SK-N-SH treated with all-trans-retinoic acid at 6 μM for 48 hours (cell line): ENCODE measurements around the gene CAMKK2.

Experiments used
- ATAC-seq: fragments of 200-7000 bp; cut with Tn5 transposase; 3 replicates; pipeline ENCODE4 v1.9.1; 2020; ENCODE audit warnings: mild to moderate bottlenecking, moderate library complexity
- ARNTL ChIP-seq: fragments of 450-650 bp; formaldehyde crosslinking; IDR thresholded peaks from 2 replicates; pipeline ENCODE4 v1.5.0; 2020; ENCODE audit warnings: low read depth, mild to moderate bottlenecking, moderate library complexity, borderline replicate concordance
- BACH2 ChIP-seq: fragments of 250-450 bp; sonication (Bioruptor Pico); IDR thresholded peaks from 2 replicates; pipeline ENCODE4 v1.9.0; 2021; ENCODE audit warnings: mild to moderate bottlenecking, borderline replicate concordance
- CSDC2 ChIP-seq: fragments of 250-450 bp; sonication (Bioruptor Pico); IDR thresholded peaks from 2 replicates; pipeline ENCODE4 v1.5.0; 2020; ENCODE audit warnings: mild to moderate bottlenecking, moderate library complexity
- ESRRG ChIP-seq: fragments of 250-450 bp; sonication (Bioruptor Pico); IDR thresholded peaks from 2 replicates; pipeline ENCODE4 v1.6.1; 2021; ENCODE audit warnings: mild to moderate bottlenecking
- GLIS3 ChIP-seq: fragments of 250-450 bp; sonication (Bioruptor Pico); IDR thresholded peaks from 2 replicates; pipeline ENCODE4 v1.5.0; 2020; ENCODE audit warnings: mild to moderate bottlenecking, moderate library complexity
- ISL1 ChIP-seq: fragments of 250-450 bp; sonication (Bioruptor Pico); IDR thresholded peaks from 2 replicates; pipeline ENCODE4 v2.1.2; 2022; ENCODE audit warnings: mild to moderate bottlenecking, moderate library complexity
- OSR1 ChIP-seq: fragments of 250-450 bp; sonication (Bioruptor Pico); IDR thresholded peaks from 2 replicates; pipeline ENCODE4 v1.8.0; 2022; ENCODE audit warnings: moderate library complexity, mild to moderate bottlenecking, inconsistent platforms
- RARB ChIP-seq: fragments of 250-450 bp; sonication (Bioruptor Pico); IDR thresholded peaks from 2 replicates; pipeline ENCODE4 v1.8.0; 2021; ENCODE audit warnings: mild to moderate bottlenecking, moderate library complexity
- SNAI2 ChIP-seq: fragments of 250-450 bp; sonication (Bioruptor Pico); IDR thresholded peaks from 2 replicates; pipeline ENCODE4 v1.5.0; 2020; ENCODE audit warnings: mild to moderate bottlenecking, moderate library complexity
- TCF4 ChIP-seq: fragments of 250-450 bp; sonication (Bioruptor Pico); IDR thresholded peaks from 2 replicates; pipeline ENCODE4 v1.8.0; 2021; ENCODE audit warnings: mild to moderate bottlenecking, moderate library complexity, borderline replicate concordance
- TOX ChIP-seq: fragments of 250-450 bp; sonication (Bioruptor Pico); IDR thresholded peaks from 2 replicates; pipeline ENCODE4 v1.8.0; 2021; ENCODE audit warnings: mild to moderate bottlenecking, moderate library complexity, borderline replicate concordance
- ZC3H10 ChIP-seq: fragments of 250-450 bp; sonication (Bioruptor Pico); IDR thresholded peaks from 2 replicates; pipeline ENCODE4 v1.5.1; 2021; ENCODE audit warnings: mild to moderate bottlenecking, moderate library complexity
- ZFP3 ChIP-seq: fragments of 250-450 bp; sonication (Bioruptor Pico); IDR thresholded peaks from 2 replicates; pipeline ENCODE4 v1.5.0; 2020; ENCODE audit warnings: mild to moderate bottlenecking, moderate library complexity
- ZFP30 ChIP-seq: fragments of 450-650 bp; formaldehyde crosslinking; IDR thresholded peaks from 2 replicates; pipeline ENCODE4 v1.5.0; 2022; ENCODE audit warnings: mild to moderate bottlenecking, moderate library complexity
- ZNF565 ChIP-seq: fragments of 450-650 bp; formaldehyde crosslinking; conservative IDR thresholded peaks from 2 replicates; pipeline ENCODE4 v1.5.0; 2020; ENCODE audit warnings: low read depth, mild to moderate bottlenecking, moderate library complexity
- ZNF70 ChIP-seq: fragments of 450-650 bp; formaldehyde crosslinking; IDR thresholded peaks from 2 replicates; pipeline ENCODE4 v1.5.0; 2020; ENCODE audit warnings: mild to moderate bottlenecking, moderate library complexity
- ZNF8 ChIP-seq: fragments of 450-650 bp; formaldehyde crosslinking; IDR thresholded peaks from 2 replicates; pipeline ENCODE4 v1.5.0; 2020; ENCODE audit warnings: mild to moderate bottlenecking, moderate library complexity
- TF ChIP-seq, protein P1 (sequence below): fragments of 250-450 bp; sonication (Bioruptor Pico); IDR thresholded peaks from 2 replicates; pipeline ENCODE4 v1.5.0; 2020; ENCODE audit warnings: mild to moderate bottlenecking, moderate library complexity
- TF ChIP-seq, protein P2 (sequence below): fragments of 250-450 bp; sonication (Bioruptor Pico); IDR thresholded peaks from 2 replicates; pipeline ENCODE4 v1.8.0; 2021; ENCODE audit warnings: low read depth, mild to moderate bottlenecking, moderate library complexity, borderline replicate concordance
- TF ChIP-seq, protein P3 (sequence below): fragments of 250-450 bp; sonication (Bioruptor Pico); IDR thresholded peaks from 2 replicates; pipeline ENCODE4 v1.5.1; 2021; ENCODE audit warnings: mild to moderate bottlenecking, moderate library complexity
- TF ChIP-seq, protein P4 (sequence below): fragments of 250-450 bp; sonication (Bioruptor Pico); IDR thresholded peaks from 2 replicates; pipeline ENCODE4 v1.5.1; 2020; ENCODE audit warnings: low read depth, mild to moderate bottlenecking, moderate library complexity
- TF ChIP-seq, protein P5 (sequence below): fragments of 250-450 bp; sonication (Bioruptor Pico); IDR thresholded peaks from 2 replicates; pipeline ENCODE4 v1.8.0; 2020; ENCODE audit warnings: mild to moderate bottlenecking, moderate library complexity, borderline replicate concordance

Gene CAMKK2

DNA sequence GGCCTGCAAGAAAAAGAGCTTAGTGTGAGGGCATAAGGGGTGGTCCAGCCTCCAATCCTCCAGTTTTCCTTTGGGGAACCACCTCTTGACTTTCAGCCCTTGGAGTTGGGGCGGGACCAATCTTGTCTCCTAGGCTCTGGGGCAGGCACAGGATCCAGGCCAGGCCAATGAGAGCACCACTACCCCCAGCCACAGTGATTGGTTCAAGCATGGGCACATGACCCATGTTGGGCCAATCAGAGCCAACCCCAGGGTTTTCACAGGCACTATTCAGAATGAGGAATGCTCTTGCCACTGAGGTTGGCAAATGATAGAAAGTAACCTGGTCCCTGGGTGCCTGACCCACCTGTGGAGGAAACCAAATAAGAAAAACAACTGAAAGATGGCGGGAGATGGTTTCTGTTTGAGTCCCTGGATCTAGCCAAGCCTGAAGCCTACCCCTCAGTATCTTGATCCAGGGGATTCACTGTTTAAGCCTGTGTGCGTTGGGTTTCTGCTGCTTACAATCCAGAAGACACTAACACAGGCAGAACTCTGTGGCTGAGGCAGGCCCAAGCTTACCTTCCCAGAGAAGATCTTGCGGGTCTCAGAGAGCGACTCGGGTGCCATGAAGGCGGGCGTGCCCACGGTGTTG is 43.7 kb downstream of the CAMKK2 start:
- TF ChIP-seq, protein P1, sequence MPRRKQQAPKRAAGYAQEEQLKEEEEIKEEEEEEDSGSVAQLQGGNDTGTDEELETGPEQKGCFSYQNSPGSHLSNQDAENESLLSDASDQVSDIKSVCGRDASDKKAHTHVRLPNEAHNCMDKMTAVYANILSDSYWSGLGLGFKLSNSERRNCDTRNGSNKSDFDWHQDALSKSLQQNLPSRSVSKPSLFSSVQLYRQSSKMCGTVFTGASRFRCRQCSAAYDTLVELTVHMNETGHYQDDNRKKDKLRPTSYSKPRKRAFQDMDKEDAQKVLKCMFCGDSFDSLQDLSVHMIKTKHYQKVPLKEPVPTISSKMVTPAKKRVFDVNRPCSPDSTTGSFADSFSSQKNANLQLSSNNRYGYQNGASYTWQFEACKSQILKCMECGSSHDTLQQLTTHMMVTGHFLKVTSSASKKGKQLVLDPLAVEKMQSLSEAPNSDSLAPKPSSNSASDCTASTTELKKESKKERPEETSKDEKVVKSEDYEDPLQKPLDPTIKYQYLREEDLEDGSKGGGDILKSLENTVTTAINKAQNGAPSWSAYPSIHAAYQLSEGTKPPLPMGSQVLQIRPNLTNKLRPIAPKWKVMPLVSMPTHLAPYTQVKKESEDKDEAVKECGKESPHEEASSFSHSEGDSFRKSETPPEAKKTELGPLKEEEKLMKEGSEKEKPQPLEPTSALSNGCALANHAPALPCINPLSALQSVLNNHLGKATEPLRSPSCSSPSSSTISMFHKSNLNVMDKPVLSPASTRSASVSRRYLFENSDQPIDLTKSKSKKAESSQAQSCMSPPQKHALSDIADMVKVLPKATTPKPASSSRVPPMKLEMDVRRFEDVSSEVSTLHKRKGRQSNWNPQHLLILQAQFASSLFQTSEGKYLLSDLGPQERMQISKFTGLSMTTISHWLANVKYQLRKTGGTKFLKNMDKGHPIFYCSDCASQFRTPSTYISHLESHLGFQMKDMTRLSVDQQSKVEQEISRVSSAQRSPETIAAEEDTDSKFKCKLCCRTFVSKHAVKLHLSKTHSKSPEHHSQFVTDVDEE, result no peak
- no peak for TF ChIP-seq ZFP3 (CRISPR knock-in tag)
- no peak for TF ChIP-seq ZFP30 (CRISPR knock-in tag)
- no peak for TF ChIP-seq ISL1 (CRISPR knock-in tag)
- no peak for TF ChIP-seq ZNF70 (CRISPR knock-in tag)
- TF ChIP-seq ZNF8 (CRISPR knock-in tag), result no peak
- TF ChIP-seq, protein P2, sequence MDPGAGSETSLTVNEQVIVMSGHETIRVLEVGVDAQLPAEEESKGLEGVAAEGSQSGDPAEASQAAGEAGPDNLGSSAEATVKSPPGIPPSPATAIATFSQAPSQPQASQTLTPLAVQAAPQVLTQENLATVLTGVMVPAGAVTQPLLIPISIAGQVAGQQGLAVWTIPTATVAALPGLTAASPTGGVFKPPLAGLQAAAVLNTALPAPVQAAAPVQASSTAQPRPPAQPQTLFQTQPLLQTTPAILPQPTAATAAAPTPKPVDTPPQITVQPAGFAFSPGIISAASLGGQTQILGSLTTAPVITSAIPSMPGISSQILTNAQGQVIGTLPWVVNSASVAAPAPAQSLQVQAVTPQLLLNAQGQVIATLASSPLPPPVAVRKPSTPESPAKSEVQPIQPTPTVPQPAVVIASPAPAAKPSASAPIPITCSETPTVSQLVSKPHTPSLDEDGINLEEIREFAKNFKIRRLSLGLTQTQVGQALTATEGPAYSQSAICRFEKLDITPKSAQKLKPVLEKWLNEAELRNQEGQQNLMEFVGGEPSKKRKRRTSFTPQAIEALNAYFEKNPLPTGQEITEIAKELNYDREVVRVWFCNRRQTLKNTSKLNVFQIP (CRISPR knock-in tag), result no peak
- no peak for TF ChIP-seq TCF4 (CRISPR knock-in tag)
- TF ChIP-seq, protein P3, sequence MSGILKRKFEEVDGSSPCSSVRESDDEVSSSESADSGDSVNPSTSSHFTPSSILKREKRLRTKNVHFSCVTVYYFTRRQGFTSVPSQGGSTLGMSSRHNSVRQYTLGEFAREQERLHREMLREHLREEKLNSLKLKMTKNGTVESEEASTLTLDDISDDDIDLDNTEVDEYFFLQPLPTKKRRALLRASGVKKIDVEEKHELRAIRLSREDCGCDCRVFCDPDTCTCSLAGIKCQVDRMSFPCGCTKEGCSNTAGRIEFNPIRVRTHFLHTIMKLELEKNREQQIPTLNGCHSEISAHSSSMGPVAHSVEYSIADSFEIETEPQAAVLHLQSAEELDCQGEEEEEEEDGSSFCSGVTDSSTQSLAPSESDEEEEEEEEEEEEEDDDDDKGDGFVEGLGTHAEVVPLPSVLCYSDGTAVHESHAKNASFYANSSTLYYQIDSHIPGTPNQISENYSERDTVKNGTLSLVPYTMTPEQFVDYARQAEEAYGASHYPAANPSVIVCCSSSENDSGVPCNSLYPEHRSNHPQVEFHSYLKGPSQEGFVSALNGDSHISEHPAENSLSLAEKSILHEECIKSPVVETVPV, result no peak
- TF ChIP-seq ESRRG, result no peak
- no peak for TF ChIP-seq ZNF565 (CRISPR knock-in tag)
- no peak for TF ChIP-seq ARNTL (CRISPR knock-in tag)
- TF ChIP-seq CSDC2, result no peak
- no peak for TF ChIP-seq SNAI2 (CRISPR knock-in tag)
- ATAC-seq, result no peak

DNA sequence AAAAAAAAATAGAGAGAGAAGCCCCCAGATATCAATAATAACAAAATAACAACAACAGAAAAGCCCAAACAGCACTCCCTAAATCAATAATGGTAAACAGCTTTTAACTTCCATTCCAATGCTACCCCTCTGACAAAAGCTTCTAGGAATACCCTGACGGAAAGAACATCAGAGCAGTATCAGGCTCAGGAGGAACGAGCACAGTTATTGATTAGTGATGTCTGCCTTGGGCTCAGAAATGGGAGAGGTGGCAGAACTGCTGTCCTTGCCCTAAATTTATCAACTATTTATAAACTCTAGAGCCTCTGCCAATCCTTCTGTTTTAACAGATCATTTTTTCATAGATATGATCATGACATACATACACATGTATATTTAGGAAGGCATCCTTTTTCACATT is 44.7 kb downstream of the CAMKK2 start:
- TF ChIP-seq TOX (CRISPR knock-in tag) (no peak), ZNF565 (CRISPR knock-in tag) (no peak), RARB (CRISPR knock-in tag) (no peak), SNAI2 (CRISPR knock-in tag) (no peak), ARNTL (CRISPR knock-in tag) (no peak), TCF4 (CRISPR knock-in tag) (no peak), ZC3H10 (no peak), ZNF8 (CRISPR knock-in tag) (no peak), OSR1 (no peak), BACH2 (CRISPR knock-in tag) (no peak), CSDC2 (no peak), ISL1 (CRISPR knock-in tag) (no peak), ESRRG (no peak), GLIS3 (CRISPR knock-in tag) (no peak)
- TF ChIP-seq, protein P1, result no peak
- TF ChIP-seq, protein P4, sequence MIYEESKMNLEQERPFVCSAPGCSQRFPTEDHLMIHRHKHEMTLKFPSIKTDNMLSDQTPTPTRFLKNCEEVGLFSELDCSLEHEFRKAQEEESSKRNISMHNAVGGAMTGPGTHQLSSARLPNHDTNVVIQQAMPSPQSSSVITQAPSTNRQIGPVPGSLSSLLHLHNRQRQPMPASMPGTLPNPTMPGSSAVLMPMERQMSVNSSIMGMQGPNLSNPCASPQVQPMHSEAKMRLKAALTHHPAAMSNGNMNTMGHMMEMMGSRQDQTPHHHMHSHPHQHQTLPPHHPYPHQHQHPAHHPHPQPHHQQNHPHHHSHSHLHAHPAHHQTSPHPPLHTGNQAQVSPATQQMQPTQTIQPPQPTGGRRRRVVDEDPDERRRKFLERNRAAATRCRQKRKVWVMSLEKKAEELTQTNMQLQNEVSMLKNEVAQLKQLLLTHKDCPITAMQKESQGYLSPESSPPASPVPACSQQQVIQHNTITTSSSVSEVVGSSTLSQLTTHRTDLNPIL (CRISPR knock-in tag), result no peak
- TF ChIP-seq, protein P2 (CRISPR knock-in tag), result no peak
- TF ChIP-seq, protein P5, sequence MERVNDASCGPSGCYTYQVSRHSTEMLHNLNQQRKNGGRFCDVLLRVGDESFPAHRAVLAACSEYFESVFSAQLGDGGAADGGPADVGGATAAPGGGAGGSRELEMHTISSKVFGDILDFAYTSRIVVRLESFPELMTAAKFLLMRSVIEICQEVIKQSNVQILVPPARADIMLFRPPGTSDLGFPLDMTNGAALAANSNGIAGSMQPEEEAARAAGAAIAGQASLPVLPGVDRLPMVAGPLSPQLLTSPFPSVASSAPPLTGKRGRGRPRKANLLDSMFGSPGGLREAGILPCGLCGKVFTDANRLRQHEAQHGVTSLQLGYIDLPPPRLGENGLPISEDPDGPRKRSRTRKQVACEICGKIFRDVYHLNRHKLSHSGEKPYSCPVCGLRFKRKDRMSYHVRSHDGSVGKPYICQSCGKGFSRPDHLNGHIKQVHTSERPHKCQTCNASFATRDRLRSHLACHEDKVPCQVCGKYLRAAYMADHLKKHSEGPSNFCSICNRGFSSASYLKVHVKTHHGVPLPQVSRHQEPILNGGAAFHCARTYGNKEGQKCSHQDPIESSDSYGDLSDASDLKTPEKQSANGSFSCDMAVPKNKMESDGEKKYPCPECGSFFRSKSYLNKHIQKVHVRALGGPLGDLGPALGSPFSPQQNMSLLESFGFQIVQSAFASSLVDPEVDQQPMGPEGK, result no peak
- no peak for ATAC-seq
